Glomerular visceral epithelial cell (primary cell): ENCODE measurements around the gene CPLANE1.
A peak's percentile ranks its signal among the peaks of the same experiment; 100 is the strongest.
"Not testable (repeated sequence)": the region's sequence is repeated elsewhere in the genome, so short reads cannot be mapped to it uniquely, and the experiment has no call there.

Experiments
- DNase-seq: peaks from one replicate; pipeline ENCODE4 v3.0.0-alpha.2; 2016; ENCODE audit errors: extremely low spot score

The CPLANE1 gene

GRCh38 chr5:37121027-37121426, 128.1 kb downstream of the CPLANE1 start:
- DNase-seq: no peak

- no peak for DNase-seq
These were observed 128.9 kb downstream of the CPLANE1 start for GRCh38 chr5:37120270-37120669.

GRCh38 chr5:37116359-37116758, 132.8 kb downstream of the CPLANE1 start:
- no peak for DNase-seq

GRCh38 chr5:37112383-37112991, 136.7 kb downstream of the CPLANE1 start:
- DNase-seq: no peak

GRCh38 chr5:37111426-37112382, 137.5 kb downstream of the CPLANE1 start:
- no peak for DNase-seq

GRCh38 chr5:37110135-37110534, 139.0 kb downstream of the CPLANE1 start:
- no peak for DNase-seq

GRCh38 chr5:37109338-37109737, 139.8 kb downstream of the CPLANE1 start:
- no peak for DNase-seq

- DNase-seq: no peak
These were observed 145.9 kb downstream of the CPLANE1 start for GRCh38 chr5:37103302-37103701.

GRCh38 chr5:37099267-37099666, 149.9 kb downstream of the CPLANE1 start:
- DNase-seq: not testable (repeated sequence)

GRCh38 chr5:37093795-37094194, 155.4 kb downstream of the CPLANE1 start:
- DNase-seq: not testable (repeated sequence)

GRCh38 chr5:37090781-37091180, 158.4 kb downstream of the CPLANE1 start:
- DNase-seq: no peak

GRCh38 chr5:37090123-37090726, 159.0 kb downstream of the CPLANE1 start:
- DNase-seq: no peak

GRCh38 chr5:37088009-37088408, 161.2 kb downstream of the CPLANE1 start:
- no peak for DNase-seq

GRCh38 chr5:37086466-37087173, 162.6 kb downstream of the CPLANE1 start:
- DNase-seq: peak; percentile 35

- not testable (repeated sequence) for DNase-seq
These were observed 163.2 kb downstream of the CPLANE1 start for GRCh38 chr5:37086026-37086425.

- not testable (repeated sequence) for DNase-seq
These were observed 166.2 kb downstream of the CPLANE1 start for GRCh38 chr5:37082977-37083376.

GRCh38 chr5:37080697-37081096, 168.5 kb downstream of the CPLANE1 start:
- no peak for DNase-seq

- no peak for DNase-seq
These were observed 172.0 kb downstream of the CPLANE1 start for GRCh38 chr5:37077146-37077545.

- no peak for DNase-seq
These were observed 173.7 kb downstream of the CPLANE1 start for GRCh38 chr5:37075399-37075950.

- DNase-seq: no peak
These were observed 177.1 kb downstream of the CPLANE1 start for GRCh38 chr5:37071901-37072581.

GRCh38 chr5:37071487-37071886, 177.7 kb downstream of the CPLANE1 start:
- DNase-seq: no peak
